Measurements from ENCODE around the gene STX1B.
"Not testable (repeated sequence)": the region's sequence is repeated elsewhere in the genome, so short reads cannot be mapped to it uniquely, and the experiment has no call there.

DNA sequence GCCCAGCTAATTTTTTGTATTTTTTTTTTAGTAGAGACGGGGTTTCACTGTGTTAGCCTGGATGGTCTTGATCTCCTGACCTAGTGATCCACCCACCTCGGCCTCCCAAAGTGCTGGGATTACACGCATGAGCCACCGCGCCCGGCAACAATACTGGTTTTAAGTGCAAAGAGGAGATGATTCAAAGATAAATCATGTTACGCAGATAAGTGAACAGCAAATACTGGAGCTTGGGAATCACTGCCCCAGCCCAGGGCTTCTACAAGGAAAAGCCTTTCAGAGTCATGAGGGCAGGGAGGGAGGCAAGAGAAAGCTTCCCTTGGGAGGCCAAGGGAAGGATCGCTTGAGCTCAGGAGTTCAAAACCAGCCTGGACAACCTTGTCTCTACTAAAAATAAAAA is 70.9 kb downstream of the STX1B start:
- TF ChIP-seq, protein P1, sequence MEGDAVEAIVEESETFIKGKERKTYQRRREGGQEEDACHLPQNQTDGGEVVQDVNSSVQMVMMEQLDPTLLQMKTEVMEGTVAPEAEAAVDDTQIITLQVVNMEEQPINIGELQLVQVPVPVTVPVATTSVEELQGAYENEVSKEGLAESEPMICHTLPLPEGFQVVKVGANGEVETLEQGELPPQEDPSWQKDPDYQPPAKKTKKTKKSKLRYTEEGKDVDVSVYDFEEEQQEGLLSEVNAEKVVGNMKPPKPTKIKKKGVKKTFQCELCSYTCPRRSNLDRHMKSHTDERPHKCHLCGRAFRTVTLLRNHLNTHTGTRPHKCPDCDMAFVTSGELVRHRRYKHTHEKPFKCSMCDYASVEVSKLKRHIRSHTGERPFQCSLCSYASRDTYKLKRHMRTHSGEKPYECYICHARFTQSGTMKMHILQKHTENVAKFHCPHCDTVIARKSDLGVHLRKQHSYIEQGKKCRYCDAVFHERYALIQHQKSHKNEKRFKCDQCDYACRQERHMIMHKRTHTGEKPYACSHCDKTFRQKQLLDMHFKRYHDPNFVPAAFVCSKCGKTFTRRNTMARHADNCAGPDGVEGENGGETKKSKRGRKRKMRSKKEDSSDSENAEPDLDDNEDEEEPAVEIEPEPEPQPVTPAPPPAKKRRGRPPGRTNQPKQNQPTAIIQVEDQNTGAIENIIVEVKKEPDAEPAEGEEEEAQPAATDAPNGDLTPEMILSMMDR (conservative IDR thresholded peaks at IDR 0.05; ENCODE audit: low read length) = not testable (repeated sequence)
- TF ChIP-seq EZH2phosphoT487 (IDR thresholded peaks at IDR 0.05; ENCODE audit: borderline replicate concordance) = not testable (repeated sequence)
